Measurements from ENCODE around the gene FOLH1. TPM values are rescaled to one million over a fixed set of nuclear protein-coding genes. Genes with fewer than 3 reads are reported as not detected.

Gene FOLH1
- 1.7 and 2.1 TPM in 2 replicates for total RNA-seq (2014; rRNA removed; shearing (Covaris generic))

GRCh38 chr11:49208006-49208721, at the start of gene FOLH1:
TSS of gene FOLH1 (minus strand) at chr11:49208602. CDS start at chr11:49208409, 193 bp downstream.

Other genes starting within 250 kb of the FOLH1 start
- not detected in 2 replicates for gene TRIM51G, start 224.7 kb downstream of the FOLH1 start, total RNA-seq (2014; rRNA removed; shearing (Covaris generic))
- not detected in 2 replicates for gene TRIM49B, start 179.8 kb downstream of the FOLH1 start, total RNA-seq (2014; rRNA removed; shearing (Covaris generic))
- gene TRIM64C, start 149.5 kb downstream of the FOLH1 start, total RNA-seq (2014; rRNA removed; shearing (Covaris generic)), result not detected in 2 replicates

Data from A375 (cell line).